Measurements from ENCODE around the gene MUC6.

The MUC6 gene

GRCh38 chr11:1038361-1038760 is 1.8 kb upstream of the MUC6 start:
- DNase-seq (ENCODE audit: low read depth), result no peak

GRCh38 chr11:1037506-1038055 is 1.1 kb upstream of the MUC6 start:
- DNase-seq (ENCODE audit: low read depth), result no peak

- no peak for DNase-seq (ENCODE audit: low read depth)
Measured at GRCh38 chr11:1036931-1037330, 413 bp upstream of the MUC6 start.

- no peak for DNase-seq (ENCODE audit: low read depth)
Measured at GRCh38 chr11:1035577-1036283, 788 bp downstream of the MUC6 start.

GRCh38 chr11:1034456-1035295 is 1.8 kb downstream of the MUC6 start:
- DNase-seq (ENCODE audit: low read depth), result no peak

GRCh38 chr11:1034001-1034400 is 2.5 kb downstream of the MUC6 start:
- DNase-seq (ENCODE audit: low read depth), result no peak

GRCh38 chr11:1033016-1033798 is 3.3 kb downstream of the MUC6 start:
- no peak for DNase-seq (ENCODE audit: low read depth)

GRCh38 chr11:1032310-1032891 is 4.1 kb downstream of the MUC6 start:
- DNase-seq (ENCODE audit: low read depth), result no peak

- DNase-seq (ENCODE audit: low read depth), result no peak
Measured at GRCh38 chr11:1031121-1031899, 5.2 kb downstream of the MUC6 start.

GRCh38 chr11:1030556-1030955 is 6.0 kb downstream of the MUC6 start:
- DNase-seq (ENCODE audit: low read depth), result no peak

- DNase-seq (ENCODE audit: low read depth), result no peak
Measured at GRCh38 chr11:1030086-1030485, 6.4 kb downstream of the MUC6 start.

- DNase-seq (ENCODE audit: low read depth), result no peak
Measured at GRCh38 chr11:1029654-1030053, 6.9 kb downstream of the MUC6 start.

GRCh38 chr11:1029051-1029450 is 7.5 kb downstream of the MUC6 start:
- no peak for DNase-seq (ENCODE audit: low read depth)

GRCh38 chr11:1028616-1029015 is 7.9 kb downstream of the MUC6 start:
- no peak for DNase-seq (ENCODE audit: low read depth)

GRCh38 chr11:1028291-1028540 is 8.3 kb downstream of the MUC6 start:
- DNase-seq (ENCODE audit: low read depth), result no peak

GRCh38 chr11:1027483-1028290 is 8.8 kb downstream of the MUC6 start:
- DNase-seq (ENCODE audit: low read depth), result no peak

- no peak for DNase-seq (ENCODE audit: low read depth)
Measured at GRCh38 chr11:1026641-1027482, 9.7 kb downstream of the MUC6 start.

GRCh38 chr11:1026163-1026450 is 10.4 kb downstream of the MUC6 start:
- no peak for DNase-seq (ENCODE audit: low read depth)

- DNase-seq (ENCODE audit: low read depth), result no peak
Measured at GRCh38 chr11:1025410-1026162, 10.9 kb downstream of the MUC6 start.
